K562 (cell line): ENCODE data around the gene MKNK1. TPM values are rescaled to one million over a fixed set of nuclear protein-coding genes. Genes with fewer than 3 reads are reported as not detected.

Source experiments
- ATF3 ChIP-seq, 2 experiments: fragments of 450-650 bp in 1 of 2; sonication (generic) in 1 of 2; formaldehyde crosslinking in 1 of 2; IDR thresholded peaks in 1 of 2; conservative IDR thresholded peaks in 1 of 2; 2 replicates each; pipeline versions ENCODE4 v1.6.1 to v1.8.1; 2016 to 2023; ENCODE audit warnings: mild to moderate bottlenecking in 2 of 2, moderate library complexity in 2 of 2, inconsistent platforms in 1 of 2, missing genetic modification reagents in 1 of 2
- ATF6 ChIP-seq: sonication (generic); formaldehyde crosslinking; IDR thresholded peaks from 2 replicates; pipeline ENCODE4 v1.4.0; 2020; ENCODE audit warnings: mild to moderate bottlenecking, missing genetic modification reagents
- FOXK1 ChIP-seq: sonication (generic); formaldehyde crosslinking; IDR thresholded peaks from 2 replicates; pipeline ENCODE4 v1.8.0; 2022; ENCODE audit warnings: missing genetic modification reagents, mild to moderate bottlenecking, borderline replicate concordance
- GABPA ChIP-seq: fragments of 200-800 bp; sonication (Bioruptor generic); conservative IDR thresholded peaks from 2 replicates; pipeline ENCODE4 v1.6.1; 2016; ENCODE audit warnings: low read depth, missing genetic modification characterization, missing compliant biosample characterization
- MAZ ChIP-seq, 2 experiments: fragments of 450-650 bp in 1 of 2; sonication (generic) in 1 of 2; formaldehyde crosslinking; IDR thresholded peaks in 1 of 2; conservative IDR thresholded peaks in 1 of 2; 2 replicates each; pipeline versions ENCODE4 v1.4.0 to v1.5.0; 2020; ENCODE audit warnings: mild to moderate bottlenecking in 1 of 2, missing genetic modification reagents in 1 of 2
- MEIS2 ChIP-seq: fragments of 450-650 bp; IDR thresholded peaks from 2 replicates; pipeline ENCODE4 v1.6.1; 2014; ENCODE audit warnings: mild to moderate bottlenecking; ENCODE audit not compliant: partially characterized antibody
- NCOA1 ChIP-seq: fragments of 450-650 bp; IDR thresholded peaks from 2 replicates; pipeline ENCODE4 v1.6.1; 2016; ENCODE audit warnings: low read depth
- PBX2 ChIP-seq, 2 experiments: IDR thresholded peaks in 1 of 2; conservative IDR thresholded peaks in 1 of 2; 2 replicates each; pipeline ENCODE4 v1.6.1; 2016; ENCODE audit warnings: low read depth in 2 of 2, mild to moderate bottlenecking in 1 of 2, missing compliant biosample characterization in 1 of 2, missing genetic modification characterization in 1 of 2, moderate library complexity in 1 of 2
- POLR2A ChIP-seq: fragments of 450-650 bp; conservative IDR thresholded peaks from 2 replicates; pipeline ENCODE4 v1.6.1; 2016
- SRF ChIP-seq, 2 experiments: fragments of 250-450, 450-650 bp in 1 of 2; sonication (Bioruptor Pico) in 1 of 2; sonication (generic) in 1 of 2; formaldehyde crosslinking; IDR thresholded peaks; 2 replicates each; pipeline versions ENCODE4 v1.5.0 to v1.5.1; 2020 to 2022; ENCODE audit warnings: mild to moderate bottlenecking in 1 of 2, missing genetic modification reagents in 1 of 2
- TEAD2 ChIP-seq: fragments of 450-650 bp; IDR thresholded peaks from 2 replicates; pipeline ENCODE4 v1.6.1; 2016; ENCODE audit warnings: missing genetic modification characterization, control low read depth, missing compliant biosample characterization
- ZNF23 ChIP-seq: fragments of 250-450 bp; sonication (Bioruptor Pico); IDR thresholded peaks from 2 replicates; pipeline ENCODE4 v1.4.0; 2020; ENCODE audit warnings: mild to moderate bottlenecking
- ZNF3 ChIP-seq: fragments of 250-450 bp; sonication (Bioruptor Pico); IDR thresholded peaks from 2 replicates; pipeline ENCODE4 v1.5.0; 2021; ENCODE audit warnings: mild to moderate bottlenecking, moderate library complexity
- ZNF449 ChIP-seq: fragments of 250-450 bp; sonication (Bioruptor Pico); IDR thresholded peaks from 2 replicates; pipeline ENCODE4 v1.8.0; 2022; ENCODE audit warnings: moderate library complexity, mild to moderate bottlenecking, inconsistent platforms
- ZNF695 ChIP-seq: fragments of 450-650 bp; formaldehyde crosslinking; IDR thresholded peaks from 2 replicates; pipeline ENCODE4 v1.4.0; 2020; ENCODE audit warnings: mild to moderate bottlenecking, moderate library complexity
- ZNF740 ChIP-seq, 3 experiments: fragments of 200-800 bp in 1 of 3; sonication (Bioruptor generic) in 1 of 3; sonication (generic) in 1 of 3; formaldehyde crosslinking in 1 of 3; IDR thresholded peaks; 2 replicates each; pipeline versions ENCODE4 v1.6.1 to v1.8.0; 2016 to 2022; ENCODE audit warnings: mild to moderate bottlenecking in 2 of 3, missing compliant biosample characterization in 2 of 3, missing genetic modification characterization in 2 of 3, missing genetic modification reagents in 1 of 3
- polyA plus RNA-seq, 8 experiments: library from polyadenylated mRNA; depleted of rRNA in 4 of 8; stranded (reverse) in 5 of 8; unstranded in 3 of 8; fragments of >200 nt; fragmentation: Nextera tagmentation in 2 of 8; fragmentation: Illumina TruSeq in 1 of 8; extraction: Ambion mirVana in 2 of 8; extraction: Trizol in 1 of 8; gene quantifications; 2 replicates each; pipeline versions ENCODE4 v1.2.1 to v1.2.3, GENCODE V29; 2011 to 2014; ENCODE audit warnings: inconsistent platforms in 1 of 8, missing spikeins in 1 of 8
- total RNA-seq, 7 experiments: library from RNA; depleted of rRNA in 6 of 7; stranded (reverse); fragments of >200 nt in 6 of 7; fragmentation: Illumina TruSeq in 2 of 7; extraction: Trizol in 2 of 7; gene quantifications; 2 replicates each; pipeline versions ENCODE4 v1.2.1 to v1.2.3, GENCODE V29; 2011 to 2021; ENCODE audit warnings: low replicate concordance in 1 of 7

The MKNK1 gene
- total and polyA plus RNA-seq, 9 of the 15 experiments (the other 6 are each of a cell fraction or from before 2014, with no cell fraction given): 27.7 to 51.3 (median 43.7) TPM

- TF ChIP-seq ATF3 (IDR thresholded peaks at IDR 0.05): 0 out of 2 replicates have a peak, but pooled peaks have one; percentile 15
- no peak for TF ChIP-seq ATF3 (CRISPR knock-in tag; conservative IDR thresholded peaks at IDR 0.05)
- TF ChIP-seq PBX2 (CRISPR knock-in tag; IDR thresholded peaks at IDR 0.05; ENCODE audit: low read depth): no peak
- peak; percentile 67 for TF ChIP-seq PBX2 (tag; conservative IDR thresholded peaks at IDR 0.05; ENCODE audit: low read depth)
- TF ChIP-seq MEIS2: peak; percentile 76
- no peak for TF ChIP-seq ZNF695 (CRISPR knock-in tag)
- TF ChIP-seq SRF (CRISPR knock-in tag; IDR thresholded peaks at IDR 0.05): no peak
- TF ChIP-seq ZNF23 (CRISPR knock-in tag): no peak
- TF ChIP-seq ZNF449 (CRISPR knock-in tag): no peak
- no peak for TF ChIP-seq ZNF3
- TF ChIP-seq MAZ (CRISPR knock-in tag; conservative IDR thresholded peaks at IDR 0.05 in 1 of 2, IDR thresholded peaks at IDR 0.05 in 1 of 2): no peak
- TF ChIP-seq GABPA (tag): peak; percentile 26; the same call in 1 of the 2 replicates
- no peak for TF ChIP-seq TEAD2 (tag)
- no peak for TF ChIP-seq NCOA1
- 0 out of 2 replicates have a peak, but pooled peaks have one; percentile 41 for TF ChIP-seq FOXK1 (CRISPR knock-in tag)
- TF ChIP-seq POLR2A: no peak
- TF ChIP-seq ATF6 (CRISPR knock-in tag): no peak
- TF ChIP-seq ZNF740 (CRISPR knock-in tag; IDR thresholded peaks at IDR 0.05): no peak
- TF ChIP-seq ZNF740 (tag; IDR thresholded peaks at IDR 0.05): no peak
Measured at GRCh38 chr1:46581681-46582455, 22.2 kb downstream of the MKNK1 start (continued).
